ENCODE results near the gene ITGA11.

Gene ITGA11

GRCh38 chr15:68310178-68310803, 121.7 kb downstream of the ITGA11 start:
- DNase-seq: no peak

- no peak for DNase-seq
Observed at GRCh38 chr15:68309024-68309423, 122.9 kb downstream of the ITGA11 start.

GRCh38 chr15:68307131-68307928, 124.6 kb downstream of the ITGA11 start:
- no peak for DNase-seq

GRCh38 chr15:68305420-68305871, 126.5 kb downstream of the ITGA11 start:
- DNase-seq: no peak

- no peak for DNase-seq
Observed at GRCh38 chr15:68304589-68305337, 127.2 kb downstream of the ITGA11 start.

- DNase-seq: no peak
Observed at GRCh38 chr15:68303560-68304436, 128.2 kb downstream of the ITGA11 start.

- DNase-seq: no peak
Observed at GRCh38 chr15:68303134-68303533, 128.8 kb downstream of the ITGA11 start.

GRCh38 chr15:68302729-68303128, 129.2 kb downstream of the ITGA11 start:
- no peak for DNase-seq

GRCh38 chr15:68301301-68301700, 130.7 kb downstream of the ITGA11 start:
- DNase-seq: no peak

- no peak for DNase-seq
Observed at GRCh38 chr15:68300115-68300940, 131.6 kb downstream of the ITGA11 start.

- DNase-seq: no peak
Observed at GRCh38 chr15:68299436-68299835, 132.5 kb downstream of the ITGA11 start.

GRCh38 chr15:68298882-68299381, 133.0 kb downstream of the ITGA11 start:
- no peak for DNase-seq

GRCh38 chr15:68298336-68298735, 133.6 kb downstream of the ITGA11 start:
- DNase-seq: no peak

GRCh38 chr15:68295014-68295805, 136.8 kb downstream of the ITGA11 start:
- DNase-seq: no peak

GRCh38 chr15:68292967-68293366, 139.0 kb downstream of the ITGA11 start:
- no peak for DNase-seq

- DNase-seq: no peak
Observed at GRCh38 chr15:68292157-68292781, 139.7 kb downstream of the ITGA11 start.

GRCh38 chr15:68290715-68291114, 141.2 kb downstream of the ITGA11 start:
- no peak for DNase-seq

- DNase-seq: no peak
Observed at GRCh38 chr15:68289621-68290352, 142.2 kb downstream of the ITGA11 start.

GRCh38 chr15:68289057-68289456, 142.9 kb downstream of the ITGA11 start:
- DNase-seq: no peak
